NCI-H1417 (cell line): Measurements from ENCODE around the gene STK11IP.

Source experiments
- DNase-seq, 3 experiments: peaks; one replicate each; lab custom pipeline; 2025; lab: John Stamatoyannopoulos, UW

The STK11IP gene

GRCh38 chr2:219597552-219598307 lies at the start of gene STK11IP:
Gene STK11IP (plus strand): TSS chr2:219597857. CDS start chr2:219598120, 263 bp downstream.
- DNase-seq = peak; percentile 89 to 98 (median 97)

- DNase-seq = no peak
Measured at GRCh38 chr2:219548990-219549389, 48.7 kb upstream of the STK11IP start.

GRCh38 chr2:219549619-219550018 lies 48.0 kb upstream of the STK11IP start:
- DNase-seq = no peak

GRCh38 chr2:219551441-219552381 lies 45.9 kb upstream of the STK11IP start:
- DNase-seq = peak in 2 of 3 experiments; percentile 40 to 86

GRCh38 chr2:219552382-219553167 lies 45.1 kb upstream of the STK11IP start:
- peak; percentile 72 to 94 (median 94) for DNase-seq

GRCh38 chr2:219553168-219553417 lies 44.6 kb upstream of the STK11IP start:
- DNase-seq = no peak

- no peak for DNase-seq
Measured at GRCh38 chr2:219553463-219553963, 44.1 kb upstream of the STK11IP start.

- no peak for DNase-seq
Measured at GRCh38 chr2:219554350-219554749, 43.3 kb upstream of the STK11IP start.

GRCh38 chr2:219555956-219556355 lies 41.7 kb upstream of the STK11IP start:
- no peak for DNase-seq

- no peak for DNase-seq
Measured at GRCh38 chr2:219556413-219556812, 41.2 kb upstream of the STK11IP start.

- DNase-seq = no peak
Measured at GRCh38 chr2:219557320-219557719, 40.3 kb upstream of the STK11IP start.

- no peak for DNase-seq
Measured at GRCh38 chr2:219557791-219558785, 39.6 kb upstream of the STK11IP start.

- DNase-seq = no peak
Measured at GRCh38 chr2:219559156-219559915, 38.3 kb upstream of the STK11IP start.

GRCh38 chr2:219560037-219560892 lies 37.4 kb upstream of the STK11IP start:
- DNase-seq = no peak

GRCh38 chr2:219560893-219561178 lies 36.8 kb upstream of the STK11IP start:
- no peak for DNase-seq

- DNase-seq = no peak
Measured at GRCh38 chr2:219561179-219562048, 36.2 kb upstream of the STK11IP start.

- no peak for DNase-seq
Measured at GRCh38 chr2:219562049-219563020, 35.3 kb upstream of the STK11IP start.
